Small intestine (tissue), 7 donors: ENCODE results near the gene NUBP1. TPM values are rescaled to one million over a fixed set of nuclear protein-coding genes. Genes with fewer than 3 reads are reported as not detected.

ENCODE experiments used
- DNase-seq, 2 donors: peaks; one replicate each; pipeline versions ENCODE4 v3.0.0 to v3.0.0-alpha.2; 2013
- FAIRE-seq: peaks from 2 replicates; lab custom pipeline; 2012; peaks lifted over from hg19 to GRCh38; lab: Jason Lieb, UNC
- H3K27ac ChIP-seq, 3 donors: one replicate each; pipeline ENCODE4 v1.5.1; 2013; ENCODE audit warnings: low read length in 2 of 3, mild to moderate bottlenecking in 2 of 3, control low read depth in 1 of 3, inconsistent platforms in 1 of 3, low read depth in 1 of 3, moderate library complexity in 1 of 3
- H3K27me3 ChIP-seq, 3 donors: one replicate each; pipeline ENCODE4 v1.6.1; 2013; ENCODE audit warnings: low read length in 3 of 3, inconsistent platforms in 1 of 3; ENCODE audit not compliant: control insufficient read depth in 3 of 3, insufficient read depth in 3 of 3
- H3K36me3 ChIP-seq, 3 donors: one replicate each; pipeline ENCODE4 v1.6.1; 2013; ENCODE audit warnings: low read length in 3 of 3, inconsistent platforms in 1 of 3, low read depth in 1 of 3, mild to moderate bottlenecking in 1 of 3, moderate library complexity in 1 of 3; ENCODE audit not compliant: control insufficient read depth in 3 of 3, insufficient read depth in 2 of 3
- H3K4me1 ChIP-seq, 3 donors: one replicate each; pipeline ENCODE4 v1.6.1; 2013; ENCODE audit warnings: low read length in 2 of 3, inconsistent platforms in 1 of 3, low read depth in 1 of 3, mild to moderate bottlenecking in 1 of 3, moderate library complexity in 1 of 3; ENCODE audit not compliant: control insufficient read depth in 3 of 3, insufficient read depth in 2 of 3
- H3K4me3 ChIP-seq, 3 donors: one replicate each; pipeline ENCODE4 v1.5.1; 2013; ENCODE audit warnings: low read length in 3 of 3, control low read depth in 1 of 3, inconsistent platforms in 1 of 3, low read depth in 1 of 3, mild to moderate bottlenecking in 1 of 3, moderate library complexity in 1 of 3
- H3K9me3 ChIP-seq, 2 donors: one replicate each; pipeline ENCODE4 v1.6.1; 2013; ENCODE audit warnings: low read depth in 1 of 2, low read length in 1 of 2; ENCODE audit not compliant: control insufficient read depth in 2 of 2, insufficient read depth in 1 of 2
- WGBS, 3 donors: extraction: QIAGEN DNeasy Blood & Tissue Kit; methylation state at CpG; one replicate each; pipeline ENCODE4 v1.1.7; 2013; 5-methylcytosine and 5-hydroxymethylcytosine counted together
- polyA plus RNA-seq, 4 donors: library from polyadenylated mRNA; stranded (reverse) in 3 of 4; unstranded in 1 of 4; fragments of 200-250 nt in 3 of 4; fragments of 120-200 nt in 1 of 4; gene quantifications; one replicate each; pipeline versions ENCODE4 v1.2.1 to v1.2.3, GENCODE V29; 2013
- donor health status: healthy with polysubstance abuse.
- donor health status: control.
- donor health status: control.
- donor health status: Bipolar disorder and iron deficiency.
- donor health status: healthy.

NUBP1 gene
- polyA plus RNA-seq, 4 donors: 26.1 to 47.4 (median 36.2) TPM

DNA sequence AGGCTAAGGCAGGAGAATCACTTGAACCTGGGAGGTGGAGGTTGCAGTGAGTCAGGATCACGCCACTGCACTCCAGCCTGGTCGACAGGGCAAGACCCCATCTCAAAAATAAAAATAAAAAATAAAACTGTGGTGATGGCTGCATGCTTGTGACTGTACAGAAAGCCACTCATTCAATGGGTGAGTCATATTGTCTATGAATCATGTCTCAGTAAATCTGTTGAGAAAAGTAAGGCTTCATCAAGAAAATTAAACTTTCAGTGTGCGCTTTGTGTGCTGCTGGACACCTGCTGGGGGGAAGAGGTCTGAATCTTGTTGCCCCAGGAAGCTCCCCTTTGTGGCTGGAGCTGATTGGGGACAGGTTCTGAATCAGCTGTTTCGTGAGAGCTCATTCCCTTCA is 11.3 kb downstream of the NUBP1 start:
- FAIRE-seq: no peak
- no peaks in the 10 kb centered on the region for H3K4me1 ChIP-seq
- H3K36me3 ChIP-seq: peaks cover 6 to 68% (median 26%) of the 10 kb centered on the region in 3 donors

GRCh38 chr16:10756574-10756973 is 12.9 kb downstream of the NUBP1 start:
- DNase-seq (no peak), FAIRE-seq (no peak)
- H3K36me3 ChIP-seq: peaks cover 13 to 68% (median 33%) of the 10 kb centered on the region in 3 donors

More for the DNA sequence above, 11.3 kb downstream of the NUBP1 start:
- no peak for DNase-seq
- no peak overlapping the region for H3K4me3 ChIP-seq
- no peaks in the 10 kb centered on the region for H3K9me3 ChIP-seq
- no peaks in the 10 kb centered on the region for H3K27me3 ChIP-seq
- WGBS, 3 donors: 88 to 100% (median 91%) methylated on average over 4 of the region's 4 CpGs
- no peak overlapping the region for H3K27ac ChIP-seq

GRCh38 chr16:10760858-10761257 is 17.2 kb downstream of the NUBP1 start:
- peaks cover 0 to 3% of the 10 kb centered on the region in 2 donors for H3K9me3 ChIP-seq
- WGBS, 3 donors: 84 to 94% (median 90%) methylated on average over 3 of the region's 3 CpGs
- peaks cover 21 to 79% (median 30%) of the 10 kb centered on the region in 3 donors for H3K36me3 ChIP-seq
- FAIRE-seq (no peak), DNase-seq (no peak)
- no peak overlapping the region for H3K27ac ChIP-seq
- H3K4me3 ChIP-seq: no peak overlapping the region
- no peaks in the 10 kb centered on the region for H3K4me1 ChIP-seq
- no peaks in the 10 kb centered on the region for H3K27me3 ChIP-seq

More at GRCh38 chr16:10756574-10756973, 12.9 kb downstream of the NUBP1 start:
- no peaks in the 10 kb centered on the region for H3K27me3 ChIP-seq
- WGBS, 3 donors: 81 to 88% (median 82%) methylated on average over 6 of the region's 6 CpGs
- no peaks in the 10 kb centered on the region for H3K4me1 ChIP-seq
- no peaks in the 10 kb centered on the region for H3K9me3 ChIP-seq
- H3K4me3 ChIP-seq: no peak overlapping the region
- H3K27ac ChIP-seq: no peak overlapping the region

DNA sequence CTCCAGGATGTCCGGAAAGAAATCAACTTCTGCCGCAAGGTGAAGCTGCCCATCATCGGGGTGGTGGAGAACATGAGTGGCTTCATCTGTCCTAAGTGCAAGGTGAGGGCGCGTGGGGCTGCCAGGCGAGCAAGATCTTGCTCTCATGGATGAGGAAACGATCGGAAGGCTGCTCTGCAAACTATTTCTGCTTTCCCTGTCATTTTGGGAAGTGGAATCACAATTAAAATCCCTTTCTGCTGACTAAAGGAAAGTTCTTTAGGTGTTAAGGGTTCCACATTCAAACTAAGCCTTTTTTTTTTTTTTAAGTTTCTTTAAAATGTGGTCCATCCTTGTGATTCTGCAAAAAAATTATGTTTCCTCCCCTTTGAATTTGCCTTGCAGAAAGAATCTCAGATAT is 17.7 kb downstream of the NUBP1 start:
- FAIRE-seq (no peak), DNase-seq (no peak)
- Histone ChIP-seq H3K27ac (no peak overlapping the region), H3K36me3 (peaks cover 21 to 84% (median 30%) of the 10 kb centered on the region in 3 donors), H3K4me3 (no peak overlapping the region), H3K4me1 (no peaks in the 10 kb centered on the region), H3K9me3 (peaks cover 0 to 3% of the 10 kb centered on the region in 2 donors), H3K27me3 (no peaks in the 10 kb centered on the region)
- WGBS, 3 donors: 88 to 93% (median 92%) methylated on average over 8 of the region's 8 CpGs

DNA sequence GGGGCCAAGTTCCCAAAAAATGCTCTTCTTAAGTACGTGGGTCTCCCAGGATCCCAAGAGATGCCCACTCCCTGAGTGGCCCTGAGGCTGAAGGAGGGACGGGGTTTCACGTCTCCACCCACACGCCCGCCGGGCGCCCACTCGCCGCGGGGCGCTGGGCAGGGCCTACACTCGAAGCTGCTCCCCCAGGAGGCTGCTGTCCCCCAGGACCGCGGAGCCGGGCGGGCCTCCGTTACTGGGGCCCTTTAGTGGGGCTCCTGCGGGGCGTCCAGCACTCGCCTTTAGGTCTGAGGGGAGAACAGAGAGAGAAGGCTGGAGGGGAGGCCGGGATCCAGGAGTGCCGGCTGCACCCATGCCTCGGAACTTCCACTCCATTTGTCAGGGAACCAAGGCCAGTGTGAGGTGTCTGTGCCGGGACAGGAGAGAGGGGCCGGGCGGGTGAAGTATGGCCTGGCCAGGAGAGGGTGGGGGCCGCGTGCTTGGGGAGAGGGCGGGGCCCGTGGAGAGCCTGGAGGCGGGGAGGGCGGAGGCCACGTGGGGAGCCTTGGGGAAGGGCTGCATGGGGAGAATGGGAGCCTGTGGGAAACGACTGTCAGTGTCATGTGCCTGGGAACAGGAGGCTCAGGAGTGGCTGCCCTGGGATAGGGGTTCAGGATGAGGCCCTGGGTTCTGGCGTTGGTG is 18.8 kb downstream of the NUBP1 start:
- H3K9me3 ChIP-seq: peaks cover 0 to 3% of the 10 kb centered on the region in 2 donors
- H3K4me1 ChIP-seq: no peaks in the 10 kb centered on the region
- H3K4me3 ChIP-seq: no peak overlapping the region
- 91 to 96% (median 93%) methylated on average over 30 to 35 of the region's 35 CpGs for WGBS, 3 donors
- H3K27ac ChIP-seq: no peak overlapping the region
- no peak for FAIRE-seq
- no peak for DNase-seq
- H3K36me3 ChIP-seq: peaks cover 21 to 76% (median 28%) of the 10 kb centered on the region in 3 donors
- no peaks in the 10 kb centered on the region for H3K27me3 ChIP-seq

- Histone ChIP-seq H3K9me3 (peaks cover 0 to 3% of the 10 kb centered on the region in 2 donors), H3K4me1 (no peaks in the 10 kb centered on the region), H3K4me3 (no peak overlapping the region), H3K27me3 (no peaks in the 10 kb centered on the region), H3K36me3 (peaks cover 18 to 66% (median 19%) of the 10 kb centered on the region in 3 donors), H3K27ac (no peak overlapping the region)
- WGBS, 3 donors: 94 to 100% (median 96%) methylated on average over 7 of the region's 7 CpGs
- no peak for DNase-seq
- FAIRE-seq: no peak
Observed at GRCh38 chr16:10763456-10763855, 19.8 kb downstream of the NUBP1 start.

- Histone ChIP-seq H3K4me1 (no peaks in the 10 kb centered on the region), H3K4me3 (no peak overlapping the region), H3K27ac (no peak overlapping the region), H3K27me3 (no peaks in the 10 kb centered on the region), H3K9me3 (peaks cover 0 to 3% of the 10 kb centered on the region in 2 donors), H3K36me3 (peaks cover 3 to 58% (median 17%) of the 10 kb centered on the region in 3 donors)
- 77 to 96% (median 85%) methylated on average over 4 of the region's 4 CpGs for WGBS, 3 donors
- DNase-seq (no peak), FAIRE-seq (no peak)
Observed at GRCh38 chr16:10765772-10766171, 22.1 kb downstream of the NUBP1 start.

DNA sequence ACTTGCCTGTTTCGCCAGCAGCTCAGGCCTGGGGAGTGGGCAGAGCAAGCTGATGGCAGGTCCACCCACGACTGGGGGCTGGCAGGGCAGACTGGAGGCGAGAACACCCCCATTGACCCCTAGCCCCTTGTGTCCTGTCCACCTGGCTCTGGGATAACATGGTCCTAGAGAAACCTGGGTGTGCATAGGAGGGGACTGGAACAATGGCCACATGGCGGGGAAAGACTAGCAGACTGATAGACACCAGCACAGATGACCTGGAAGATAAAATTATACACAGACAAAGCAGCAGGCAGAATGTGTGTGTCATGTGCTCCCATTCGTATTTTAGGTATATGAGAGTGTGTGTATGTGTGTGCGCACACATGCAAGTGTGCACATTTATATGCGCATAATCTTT is 23.5 kb downstream of the NUBP1 start:
- 88 to 90% (median 89%) methylated on average over 7 of the region's 7 CpGs for WGBS, 3 donors
- H3K27ac ChIP-seq: no peak overlapping the region
- no peak overlapping the region for H3K4me3 ChIP-seq
- no peaks in the 10 kb centered on the region for H3K27me3 ChIP-seq
- H3K36me3 ChIP-seq: peaks cover 0 to 47% (median 10%) of the 10 kb centered on the region in 3 donors
- no peak for FAIRE-seq
- H3K9me3 ChIP-seq: peaks cover 0 to 3% of the 10 kb centered on the region in 2 donors
- no peaks in the 10 kb centered on the region for H3K4me1 ChIP-seq
- no peak for DNase-seq
